Right ventricle myocardium superior (tissue), 1 donor: ENCODE data around the gene EIF2D. TPM values are rescaled to one million over a fixed set of nuclear protein-coding genes. Genes with fewer than 3 reads are reported as not detected.

Source experiments
- ATAC-seq: fragments of 200-7000 bp; cut with Tn5 transposase; one replicate; pipeline ENCODE4 v1.9.1; 2020; ENCODE audit warnings: mild to moderate bottlenecking; ENCODE audit not compliant: poor library complexity
- DNase-seq: peaks from one replicate; pipeline ENCODE4 v3.0.0-alpha.2; 2020
- intact Hi-C: fragments of 100-400 bp; cut with DNase I; formaldehyde crosslinking; loops from one replicate; pipeline ENCODE4 v1.11.2; 2022
- total RNA-seq: library from RNA; stranded (reverse); fragmentation: NEBNext Ultra II Directional; extraction: Animal tissue kit (Norgen Biotek cat#: 25700); gene quantifications from one replicate; pipeline ENCODE4 v1.2.1, GENCODE V29; 2021
- donor health status: DM: no; HTN: yes; CAD: no; lungs with severe emphysema.

EIF2D gene
- total RNA-seq, 1 donor from 2014 or later = 24.9 TPM

- ATAC-seq (no peak), DNase-seq (no peak)
- intact Hi-C loops = no loop called here
Observed at GRCh38 chr1:206558794-206559671, 53.2 kb downstream of the EIF2D start.

GRCh38 chr1:206557636-206558473, 54.4 kb downstream of the EIF2D start:
- intact Hi-C loops = no loop called here
- DNase-seq = no peak
- ATAC-seq = peak; percentile 3

- peak; percentile 81 for ATAC-seq
- intact Hi-C loops = no loop called here
Observed at GRCh38 chr1:206556750-206557635, 55.3 kb downstream of the EIF2D start.

GRCh38 chr1:206556047-206556749, 56.1 kb downstream of the EIF2D start:
- DNase-seq = no peak
- intact Hi-C loops = no loop called here
- no peak for ATAC-seq

More at GRCh38 chr1:206556750-206557635, 55.3 kb downstream of the EIF2D start:
- peak; percentile 92 for DNase-seq

GRCh38 chr1:206555473-206555935, 56.8 kb downstream of the EIF2D start:
- DNase-seq (peak; percentile 76), ATAC-seq (peak; percentile 59)
- intact Hi-C loops = no loop called here

GRCh38 chr1:206554701-206555472, 57.4 kb downstream of the EIF2D start:
- intact Hi-C loops = no loop called here
- ATAC-seq (no peak), DNase-seq (no peak)

GRCh38 chr1:206554211-206554610, 58.1 kb downstream of the EIF2D start:
- DNase-seq = no peak
- ATAC-seq = no peak
- intact Hi-C loops = no loop called here

- ATAC-seq (no peak), DNase-seq (no peak)
- intact Hi-C loops = no loop called here
Observed at GRCh38 chr1:206551986-206552326, 60.3 kb downstream of the EIF2D start.

- intact Hi-C loops = no loop called here
- no peak for DNase-seq
- peak; percentile 16 for ATAC-seq
Observed at GRCh38 chr1:206551296-206551985, 60.8 kb downstream of the EIF2D start.

GRCh38 chr1:206550446-206550845, 61.8 kb downstream of the EIF2D start:
- ATAC-seq (no peak), DNase-seq (no peak)
- intact Hi-C loops = no loop called here

- ATAC-seq = no peak
- DNase-seq = no peak
- intact Hi-C loops = no loop called here
Observed at GRCh38 chr1:206547104-206547503, 65.2 kb downstream of the EIF2D start.

- intact Hi-C loops = loop anchor here (2.0 kb wide), 2 partner anchors 37 to 55 kb away; no protein-coding TSS in a partner anchor
- ATAC-seq = no peak
- no peak for DNase-seq
Observed at GRCh38 chr1:206545351-206545750, 66.9 kb downstream of the EIF2D start.

- ATAC-seq (peak; percentile 84), DNase-seq (peak; percentile 81)
- intact Hi-C loops = loop anchor here (2.0 kb wide), 2 partner anchors 38 to 54 kb away; no protein-coding TSS in a partner anchor
Observed at GRCh38 chr1:206544562-206545257, 67.6 kb downstream of the EIF2D start.
